Osteocyte (in vitro differentiated cells): ENCODE measurements around the gene UBE2U. TPM values are rescaled to one million over a fixed set of nuclear protein-coding genes. Genes with fewer than 3 reads are reported as not detected.
A peak's percentile ranks its signal among the peaks of the same experiment; 100 is the strongest.

Source experiments
- DNase-seq: peaks from one replicate; pipeline ENCODE4 v3.0.0; 2021; ENCODE audit warnings: mixed read lengths; ENCODE audit not compliant: unreplicated experiment; ENCODE audit errors: extremely low spot score
- H3K27ac Mint-ChIP-seq: one replicate; pipeline ENCODE4 v1.8.0; 2021; ENCODE audit warnings: mild to moderate bottlenecking, mixed read lengths; ENCODE audit not compliant: unreplicated experiment
- H3K27me3 Mint-ChIP-seq: one replicate; pipeline ENCODE4 v1.8.0; 2021; ENCODE audit warnings: mixed read lengths; ENCODE audit not compliant: unreplicated experiment
- H3K36me3 Mint-ChIP-seq: one replicate; pipeline ENCODE4 v1.8.0; 2021; ENCODE audit warnings: mixed read lengths; ENCODE audit not compliant: unreplicated experiment
- H3K4me1 Mint-ChIP-seq: one replicate; pipeline ENCODE4 v1.8.0; 2021; ENCODE audit warnings: mixed read lengths; ENCODE audit not compliant: unreplicated experiment
- H3K4me3 Mint-ChIP-seq: one replicate; pipeline ENCODE4 v1.8.0; 2021; ENCODE audit warnings: mild to moderate bottlenecking, moderate library complexity, mixed read lengths; ENCODE audit not compliant: unreplicated experiment
- H3K9me3 Mint-ChIP-seq: one replicate; pipeline ENCODE4 v1.8.0; 2021; ENCODE audit warnings: mixed read lengths; ENCODE audit not compliant: unreplicated experiment
- total RNA-seq: library from RNA; stranded (reverse); gene quantifications from 2 replicates; pipeline ENCODE4 v1.2.1, GENCODE V29; 2021
- TF ChIP-seq, protein P1 (sequence below): fragments of 200-600 bp; sonication (generic); IDR thresholded peaks from 2 replicates; pipeline ENCODE4 v1.5.0; 2021; ENCODE audit warnings: antibody characterized with exemption, mild to moderate bottlenecking, moderate library complexity

Gene UBE2U
- total RNA-seq, 1 donor from 2014 or later, result not detected

DNA sequence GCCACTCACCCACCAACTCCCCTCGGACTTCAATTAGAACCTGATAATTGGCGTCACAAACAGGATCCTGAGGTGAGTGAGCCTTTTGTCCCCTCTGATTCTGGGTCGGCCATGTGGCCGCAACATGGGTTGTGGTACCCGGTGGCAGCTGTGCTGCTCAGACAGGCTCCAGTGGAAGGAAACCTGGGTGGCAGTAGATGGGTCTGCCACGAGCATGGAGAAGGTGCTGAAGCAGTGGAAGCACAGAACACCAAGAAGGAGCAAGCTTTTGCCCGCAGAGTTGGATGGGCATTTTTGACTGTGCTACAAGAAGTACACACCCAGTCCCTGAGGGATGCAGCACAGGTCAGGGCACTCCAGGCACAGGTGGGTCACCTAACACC, 16.5 kb upstream of the UBE2U start:
- no peaks in the 10 kb centered on the region for H3K36me3 Mint-ChIP-seq
- H3K9me3 Mint-ChIP-seq, result no peaks in the 10 kb centered on the region
- DNase-seq, result no peak
- no peaks in the 10 kb centered on the region for H3K4me1 Mint-ChIP-seq
- H3K4me3 Mint-ChIP-seq, result no peak overlapping the region
- H3K27me3 Mint-ChIP-seq, result no peaks in the 10 kb centered on the region
- TF ChIP-seq, protein P1, sequence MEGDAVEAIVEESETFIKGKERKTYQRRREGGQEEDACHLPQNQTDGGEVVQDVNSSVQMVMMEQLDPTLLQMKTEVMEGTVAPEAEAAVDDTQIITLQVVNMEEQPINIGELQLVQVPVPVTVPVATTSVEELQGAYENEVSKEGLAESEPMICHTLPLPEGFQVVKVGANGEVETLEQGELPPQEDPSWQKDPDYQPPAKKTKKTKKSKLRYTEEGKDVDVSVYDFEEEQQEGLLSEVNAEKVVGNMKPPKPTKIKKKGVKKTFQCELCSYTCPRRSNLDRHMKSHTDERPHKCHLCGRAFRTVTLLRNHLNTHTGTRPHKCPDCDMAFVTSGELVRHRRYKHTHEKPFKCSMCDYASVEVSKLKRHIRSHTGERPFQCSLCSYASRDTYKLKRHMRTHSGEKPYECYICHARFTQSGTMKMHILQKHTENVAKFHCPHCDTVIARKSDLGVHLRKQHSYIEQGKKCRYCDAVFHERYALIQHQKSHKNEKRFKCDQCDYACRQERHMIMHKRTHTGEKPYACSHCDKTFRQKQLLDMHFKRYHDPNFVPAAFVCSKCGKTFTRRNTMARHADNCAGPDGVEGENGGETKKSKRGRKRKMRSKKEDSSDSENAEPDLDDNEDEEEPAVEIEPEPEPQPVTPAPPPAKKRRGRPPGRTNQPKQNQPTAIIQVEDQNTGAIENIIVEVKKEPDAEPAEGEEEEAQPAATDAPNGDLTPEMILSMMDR, result no peak
- H3K27ac Mint-ChIP-seq, result no peak overlapping the region

DNA sequence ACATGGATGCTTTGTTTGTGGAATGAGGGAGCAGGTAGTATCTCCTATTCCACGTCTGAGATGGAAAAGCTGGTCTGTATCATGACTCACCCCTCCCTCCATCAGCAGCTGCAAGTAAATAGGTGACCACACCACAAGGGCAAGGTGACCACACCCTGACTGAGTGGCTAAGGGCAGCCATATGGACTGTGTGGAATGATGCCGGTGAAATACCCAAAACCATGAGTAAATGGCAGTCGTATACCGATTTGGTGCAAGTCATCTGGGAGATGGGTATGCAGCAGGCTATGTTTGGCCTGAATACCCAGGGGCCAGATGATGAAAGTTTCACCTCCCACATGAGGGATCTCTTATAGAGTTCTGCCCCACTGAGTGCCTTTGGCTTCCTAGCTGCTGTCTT, 15.8 kb upstream of the UBE2U start:
- no peak overlapping the region for H3K4me3 Mint-ChIP-seq
- no peak overlapping the region for H3K27ac Mint-ChIP-seq
- H3K36me3 Mint-ChIP-seq, result no peaks in the 10 kb centered on the region
- DNase-seq, result no peak
- no peaks in the 10 kb centered on the region for H3K9me3 Mint-ChIP-seq
- H3K4me1 Mint-ChIP-seq, result no peaks in the 10 kb centered on the region
- TF ChIP-seq, protein P1, result no peak
- no peaks in the 10 kb centered on the region for H3K27me3 Mint-ChIP-seq

DNA sequence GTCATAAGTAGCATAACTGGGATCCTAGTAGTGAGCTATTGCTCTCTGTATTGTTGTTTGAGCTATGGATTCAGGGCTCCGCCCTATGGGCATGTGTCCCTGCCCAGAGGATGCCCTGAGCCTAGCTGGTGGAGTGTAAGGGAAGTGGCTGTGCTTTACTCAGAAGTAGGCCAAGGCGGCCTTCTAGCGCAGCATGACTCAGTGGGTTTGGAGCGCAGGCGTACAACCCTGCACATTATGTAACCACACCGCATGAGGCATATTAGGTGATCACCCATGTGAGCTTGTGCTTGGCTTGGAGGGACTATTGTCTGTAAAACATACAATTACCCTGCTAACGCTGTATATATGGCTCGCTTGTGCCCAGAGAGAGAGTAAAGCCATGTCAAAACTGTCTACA, 11.1 kb upstream of the UBE2U start:
- TF ChIP-seq, protein P1, result no peak
- Mint-ChIP-seq H3K36me3 (no peaks in the 10 kb centered on the region), H3K27me3 (no peaks in the 10 kb centered on the region), H3K9me3 (no peaks in the 10 kb centered on the region), H3K4me1 (peaks cover 14% of the 10 kb centered on the region), H3K27ac (no peak overlapping the region), H3K4me3 (no peak overlapping the region)
- no peak for DNase-seq

DNA sequence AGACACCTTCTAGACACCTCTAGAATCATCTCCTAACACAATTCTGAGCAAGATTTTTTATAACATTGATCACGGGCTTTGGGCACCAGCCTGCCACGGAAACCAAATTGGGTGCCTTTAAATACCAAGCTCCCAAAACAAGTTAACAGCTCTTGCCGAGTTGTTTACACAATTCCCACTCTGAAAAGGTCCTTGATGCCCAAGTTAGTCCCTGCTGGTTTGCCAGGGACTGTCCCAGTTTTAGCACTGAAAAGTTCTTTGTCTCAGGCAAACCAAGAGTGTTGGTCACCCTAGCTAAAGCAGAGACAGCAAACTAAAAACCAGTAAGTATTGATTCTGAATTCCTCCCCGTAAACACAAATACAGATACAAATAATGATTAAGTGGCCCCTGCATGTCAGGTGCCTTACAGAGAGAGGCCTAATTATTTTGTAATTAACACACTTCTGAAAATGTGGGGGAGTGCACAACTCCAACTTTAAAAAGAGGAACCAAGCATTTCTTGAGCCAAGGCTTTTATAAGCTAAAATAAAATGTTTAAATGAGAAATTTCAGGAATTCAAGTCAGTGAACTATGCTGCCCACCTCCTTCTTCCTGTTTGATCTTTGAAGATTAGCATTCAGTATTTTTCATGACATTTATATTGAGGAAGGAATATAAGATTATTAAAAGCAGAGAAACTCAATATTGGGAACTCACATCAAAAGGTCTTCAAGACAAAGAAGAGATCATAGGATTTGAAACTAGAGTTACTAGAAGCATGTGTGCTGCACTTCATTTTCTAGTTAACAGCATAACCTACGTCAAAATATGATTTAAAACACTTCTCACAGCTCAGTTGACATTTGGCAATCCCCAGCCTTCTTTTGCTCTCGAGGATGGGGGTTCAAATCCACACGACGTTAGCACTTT, 9.0 kb upstream of the UBE2U start:
- Mint-ChIP-seq H3K9me3 (no peaks in the 10 kb centered on the region), H3K27ac (peak overlapping the region; percentile 55), H3K27me3 (no peaks in the 10 kb centered on the region), H3K4me1 (peaks cover 14% of the 10 kb centered on the region), H3K4me3 (no peak overlapping the region), H3K36me3 (no peaks in the 10 kb centered on the region)
- TF ChIP-seq, protein P1, result no peak
- no peak for DNase-seq

DNA sequence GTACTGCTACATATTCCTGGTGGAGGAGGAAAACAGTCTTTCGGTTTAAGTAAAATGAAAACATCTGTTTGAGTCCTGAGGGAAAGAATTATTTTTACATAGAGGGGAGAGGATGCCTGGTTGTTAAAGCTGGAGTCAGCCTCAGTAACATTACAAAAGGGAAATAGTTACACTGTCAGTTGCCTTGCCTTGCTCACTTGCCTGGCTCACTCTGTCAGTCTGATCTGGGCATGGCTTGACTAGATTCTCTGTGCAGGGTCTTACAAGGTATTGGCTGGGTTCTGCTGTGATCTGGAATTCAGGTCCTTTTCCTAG, 8.4 kb upstream of the UBE2U start:
- TF ChIP-seq, protein P1, result no peak
- Mint-ChIP-seq H3K27ac (peak overlapping the region; percentile 55), H3K9me3 (no peaks in the 10 kb centered on the region), H3K27me3 (no peaks in the 10 kb centered on the region), H3K36me3 (no peaks in the 10 kb centered on the region), H3K4me1 (peaks cover 14% of the 10 kb centered on the region), H3K4me3 (no peak overlapping the region)
- no peak for DNase-seq
